Measurements from ENCODE around the gene BTK.
"Not testable (repeated sequence)": the region's sequence is repeated elsewhere in the genome, so short reads cannot be mapped to it uniquely, and the experiment has no call there.

The BTK gene

GRCh38 chrX:101337776-101338271, 48.2 kb downstream of the BTK start:
- no peak for DNase-seq (ENCODE audit: low read depth)

GRCh38 chrX:101334310-101334709, 51.7 kb downstream of the BTK start:
- DNase-seq (ENCODE audit: low read depth): not testable (repeated sequence)

GRCh38 chrX:101326600-101326999, 59.4 kb downstream of the BTK start:
- DNase-seq (ENCODE audit: low read depth): not testable (repeated sequence)

GRCh38 chrX:101303790-101304189, 82.2 kb downstream of the BTK start:
- DNase-seq (ENCODE audit: low read depth): no peak

Measured in stimulated activated CD8-positive, alpha-beta memory T cell treated with anti-CD3 and anti-CD28 coated beads, Interleukin-12 subunit alpha, Interleukin-12 subunit beta, amount 100 ng/mL, for 1 hour (primary cell).